Loucy (cell line): ENCODE measurements around the gene TIMM29.

Experiments
- H2AFZ ChIP-seq: fragments of 200-600 bp; sonication (generic); 2 replicates; pipeline ENCODE4 v1.6.0; 2016; ENCODE audit warnings: antibody characterized with exemption, mild to moderate bottlenecking, low read length, moderate library complexity
- H3F3A ChIP-seq: fragments of 200-600 bp; 2 replicates; pipeline ENCODE4 v1.6.0; 2016; ENCODE audit warnings: antibody characterized with exemption, low read depth, mild to moderate bottlenecking
- H3K27me3 ChIP-seq: fragments of 200-600 bp; sonication (generic); 2 replicates; pipeline ENCODE4 v1.6.1; 2014; ENCODE audit warnings: low read length, mild to moderate bottlenecking; ENCODE audit not compliant: insufficient read depth, poor library complexity, severe bottlenecking
- H3K36me3 ChIP-seq: fragments of 200-600 bp; sonication (generic); 2 replicates; pipeline ENCODE4 v1.6.1; 2016; ENCODE audit warnings: low read length; ENCODE audit not compliant: insufficient read depth
- H3K4me1 ChIP-seq: fragments of 200-600 bp; sonication (generic); 2 replicates; pipeline ENCODE4 v1.5.1; 2014; ENCODE audit warnings: low read length, mild to moderate bottlenecking; ENCODE audit not compliant: insufficient read depth, poor library complexity, severe bottlenecking
- H3K4me2 ChIP-seq: fragments of 200-600 bp; sonication (generic); 2 replicates; pipeline ENCODE4 v1.6.0; 2014; ENCODE audit warnings: antibody characterized with exemption, low read length, low read depth, mild to moderate bottlenecking; ENCODE audit not compliant: poor library complexity, severe bottlenecking
- H3K4me3 ChIP-seq: fragments of 200-600 bp; sonication (generic); 2 replicates; pipeline ENCODE4 v1.5.1; 2014; ENCODE audit warnings: low read length, mild to moderate bottlenecking, mixed read lengths; ENCODE audit not compliant: poor library complexity, severe bottlenecking
- H3K79me2 ChIP-seq: fragments of 200-600 bp; sonication (generic); 2 replicates; pipeline ENCODE4 v1.6.1; 2014; ENCODE audit warnings: low read length; ENCODE audit not compliant: insufficient read depth
- H3K9ac ChIP-seq: fragments of 200-600 bp; sonication (generic); 2 replicates; pipeline ENCODE4 v1.6.0; 2014; ENCODE audit warnings: mild to moderate bottlenecking, low read depth, low read length, moderate library complexity; ENCODE audit not compliant: poor library complexity, severe bottlenecking
- H3K9me2 ChIP-seq: fragments of 200-600 bp; sonication (generic); replicated peaks from 2 replicates; pipeline ENCODE4 v1.6.1; 2016; ENCODE audit warnings: low read depth, low read length, mixed read lengths
- H3K9me3 ChIP-seq: fragments of 200-600 bp; sonication (generic); 2 replicates; pipeline ENCODE4 v1.6.1; 2014; ENCODE audit warnings: mild to moderate bottlenecking, antibody characterized with exemption, low read length, low read depth; ENCODE audit not compliant: insufficient read depth
- H4K20me1 ChIP-seq: fragments of 200-600 bp; sonication (generic); 2 replicates; pipeline ENCODE4 v1.6.0; 2014; ENCODE audit warnings: antibody characterized with exemption, low read length, mild to moderate bottlenecking; ENCODE audit not compliant: insufficient read depth, poor library complexity, severe bottlenecking
- EZH2phosphoT487 ChIP-seq: fragments of 200-600 bp; IDR thresholded peaks from 2 replicates; pipeline ENCODE4 v1.6.1; 2018; ENCODE audit warnings: antibody characterized with exemption, mild to moderate bottlenecking, moderate library complexity, borderline replicate concordance
- TF ChIP-seq, protein P1 (sequence below): fragments of 200-600 bp; sonication (generic); conservative IDR thresholded peaks from 2 replicates; pipeline ENCODE4 v1.5.1; 2014; ENCODE audit warnings: mild to moderate bottlenecking, antibody characterized with exemption, low read length

The TIMM29 gene

DNA sequence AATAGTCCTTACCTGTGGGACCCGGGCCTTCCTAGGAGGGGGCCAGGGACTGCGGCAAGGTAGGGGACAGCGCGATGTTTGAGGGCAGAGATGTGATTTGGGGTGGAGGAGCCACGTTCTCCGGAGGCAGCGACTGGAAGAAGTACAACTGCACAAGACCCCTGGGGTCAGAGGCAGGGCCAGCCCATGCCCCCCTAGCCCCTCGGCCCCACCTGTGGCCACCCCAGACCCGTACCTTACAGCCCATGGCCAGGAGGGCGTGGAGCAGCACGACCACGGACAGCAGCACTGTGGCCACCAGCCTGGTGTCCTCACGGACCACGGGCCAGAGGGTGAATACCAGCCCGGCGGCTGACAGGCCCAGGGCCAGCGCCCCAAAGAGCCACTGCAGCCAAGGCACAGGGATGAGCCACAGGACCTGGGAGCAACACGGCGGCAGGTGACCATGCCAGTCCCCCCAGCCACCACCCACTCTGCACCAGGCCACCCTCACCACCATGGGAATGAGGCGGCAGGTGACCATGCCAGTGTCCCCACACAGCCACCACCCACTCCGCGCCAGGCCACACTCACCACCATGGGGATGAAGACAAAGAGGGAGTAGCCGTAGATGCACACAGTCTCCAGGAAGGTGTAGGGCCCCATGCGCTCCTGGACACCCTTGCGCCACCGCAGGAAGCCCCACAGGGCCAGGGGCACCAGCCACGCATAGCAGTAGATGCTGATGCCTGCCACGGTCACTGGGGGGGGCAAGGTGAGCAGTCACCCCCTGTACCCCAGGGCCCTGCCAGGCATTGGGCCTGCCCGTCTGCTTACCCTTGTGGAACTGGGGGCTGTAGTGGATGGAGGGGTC, 5.1 kb upstream of the TIMM29 start:
- peaks cover 11% of the 10 kb centered on the region for H3K4me1 ChIP-seq
- no peak overlapping the region for H2AFZ ChIP-seq
- no peak overlapping the region for H3K4me2 ChIP-seq
- peaks cover 29% of the 10 kb centered on the region; the same call in 1 of the 2 replicates for H3K36me3 ChIP-seq
- no peak overlapping the region for H3K9ac ChIP-seq
- no peaks in the 10 kb centered on the region for H3K9me2 ChIP-seq
- no peaks in the 10 kb centered on the region for H4K20me1 ChIP-seq
- no peak overlapping the region for H3K4me3 ChIP-seq
- H3F3A ChIP-seq: no peaks in the 10 kb centered on the region
- no peaks in the 10 kb centered on the region for H3K9me3 ChIP-seq
- TF ChIP-seq EZH2phosphoT487: no peak
- TF ChIP-seq, protein P1, sequence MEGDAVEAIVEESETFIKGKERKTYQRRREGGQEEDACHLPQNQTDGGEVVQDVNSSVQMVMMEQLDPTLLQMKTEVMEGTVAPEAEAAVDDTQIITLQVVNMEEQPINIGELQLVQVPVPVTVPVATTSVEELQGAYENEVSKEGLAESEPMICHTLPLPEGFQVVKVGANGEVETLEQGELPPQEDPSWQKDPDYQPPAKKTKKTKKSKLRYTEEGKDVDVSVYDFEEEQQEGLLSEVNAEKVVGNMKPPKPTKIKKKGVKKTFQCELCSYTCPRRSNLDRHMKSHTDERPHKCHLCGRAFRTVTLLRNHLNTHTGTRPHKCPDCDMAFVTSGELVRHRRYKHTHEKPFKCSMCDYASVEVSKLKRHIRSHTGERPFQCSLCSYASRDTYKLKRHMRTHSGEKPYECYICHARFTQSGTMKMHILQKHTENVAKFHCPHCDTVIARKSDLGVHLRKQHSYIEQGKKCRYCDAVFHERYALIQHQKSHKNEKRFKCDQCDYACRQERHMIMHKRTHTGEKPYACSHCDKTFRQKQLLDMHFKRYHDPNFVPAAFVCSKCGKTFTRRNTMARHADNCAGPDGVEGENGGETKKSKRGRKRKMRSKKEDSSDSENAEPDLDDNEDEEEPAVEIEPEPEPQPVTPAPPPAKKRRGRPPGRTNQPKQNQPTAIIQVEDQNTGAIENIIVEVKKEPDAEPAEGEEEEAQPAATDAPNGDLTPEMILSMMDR: no peak
- H3K27me3 ChIP-seq: no peaks in the 10 kb centered on the region
- H3K79me2 ChIP-seq: peaks cover 15% of the 10 kb centered on the region

DNA sequence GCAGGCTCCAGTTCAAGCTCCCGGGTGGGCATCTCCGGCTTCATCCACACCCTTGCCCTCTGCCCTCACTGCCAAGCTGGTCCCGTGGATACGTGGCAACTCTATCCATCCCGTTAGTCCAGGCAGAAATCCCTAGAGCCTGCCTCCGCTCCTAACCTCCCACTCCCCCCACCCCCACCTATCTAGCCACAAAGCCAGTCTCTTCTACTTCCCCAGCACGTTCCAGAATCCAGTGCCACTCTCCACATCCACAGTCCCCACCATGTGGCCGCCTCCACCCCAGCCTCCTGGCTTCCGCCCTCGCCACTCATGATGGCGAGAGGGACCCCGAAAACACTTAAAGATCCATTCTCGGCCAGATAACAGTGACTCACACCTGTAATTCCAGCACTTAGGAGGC, 4.0 kb upstream of the TIMM29 start:
- TF ChIP-seq EZH2phosphoT487: no peak
- TF ChIP-seq, protein P1: no peak
- H3K36me3 ChIP-seq: peaks cover 18% of the 10 kb centered on the region; the same call in 1 of the 2 replicates
- H3K4me2 ChIP-seq: no peak overlapping the region
- H3K4me1 ChIP-seq: peaks cover 13% of the 10 kb centered on the region
- no peak overlapping the region for H2AFZ ChIP-seq
- H3K9me2 ChIP-seq: no peaks in the 10 kb centered on the region
- no peaks in the 10 kb centered on the region for H3K9me3 ChIP-seq
- H3K9ac ChIP-seq: no peak overlapping the region
- H3F3A ChIP-seq: no peaks in the 10 kb centered on the region
- H3K4me3 ChIP-seq: no peak overlapping the region
- H4K20me1 ChIP-seq: peaks cover 8% of the 10 kb centered on the region
- peaks cover 23% of the 10 kb centered on the region for H3K79me2 ChIP-seq
- no peaks in the 10 kb centered on the region for H3K27me3 ChIP-seq

DNA sequence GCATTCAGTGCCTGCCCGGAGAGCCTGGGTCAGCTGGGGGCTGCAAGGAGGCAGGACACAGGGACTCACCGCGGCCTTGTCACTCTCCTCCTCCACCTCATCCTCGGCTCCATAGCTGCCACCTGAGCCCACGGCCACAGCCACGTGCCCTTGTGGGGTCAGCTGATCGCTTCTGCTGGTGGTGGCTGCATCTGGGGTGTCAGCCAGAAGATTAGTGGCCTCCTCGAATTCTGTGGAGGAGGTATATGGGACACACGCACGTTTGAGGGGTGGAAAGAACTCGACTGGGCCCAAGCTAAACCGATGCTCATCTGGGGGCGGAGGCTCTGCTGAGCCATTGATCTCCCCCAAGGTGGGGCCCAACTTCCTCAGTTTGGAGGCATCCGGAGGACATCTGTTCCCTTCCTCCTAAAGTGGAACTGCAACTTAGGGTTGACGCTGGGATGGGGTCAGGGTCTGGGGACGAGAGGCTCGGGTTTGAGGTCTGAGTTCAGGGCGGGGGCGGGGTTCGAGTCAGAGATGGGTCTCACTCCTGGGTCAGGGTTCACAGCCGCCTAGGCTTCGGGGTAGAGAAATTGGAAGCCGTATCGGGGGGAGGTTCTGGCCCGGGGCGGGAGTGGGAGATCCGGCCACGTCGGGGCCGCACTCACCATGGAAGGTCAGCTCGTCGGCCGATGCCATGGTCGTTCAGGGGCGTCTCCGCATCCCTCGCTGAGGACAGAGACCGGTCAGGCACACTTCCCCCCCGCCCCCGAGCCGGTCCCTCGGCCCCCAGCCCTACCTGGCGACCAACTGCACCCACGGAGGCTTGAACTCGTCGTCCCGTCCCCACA, 665 bp upstream of the TIMM29 start:
- no peaks in the 10 kb centered on the region for H3K9me3 ChIP-seq
- H3K4me1 ChIP-seq: peaks cover 17% of the 10 kb centered on the region
- peaks cover 13% of the 10 kb centered on the region for H4K20me1 ChIP-seq
- TF ChIP-seq, protein P1: no peak
- peak overlapping the region; percentile 79 for H3K9ac ChIP-seq
- H3K27me3 ChIP-seq: no peaks in the 10 kb centered on the region
- H2AFZ ChIP-seq: peak overlapping the region; percentile 33
- H3F3A ChIP-seq: no peaks in the 10 kb centered on the region
- H3K4me2 ChIP-seq: peak overlapping the region; percentile 95
- no peaks in the 10 kb centered on the region for H3K9me2 ChIP-seq
- peak overlapping the region; percentile 84 for H3K4me3 ChIP-seq
- H3K36me3 ChIP-seq: peaks cover 6% of the 10 kb centered on the region; the same call in 1 of the 2 replicates
- peaks cover 48% of the 10 kb centered on the region for H3K79me2 ChIP-seq
